DND-41 (cell line): Measurements from ENCODE around the gene CASP4.

Experiments used
- CTCF ChIP-seq: IDR thresholded peaks from 2 replicates; pipeline ENCODE4 v1.5.1; 2012; ENCODE audit warnings: borderline replicate concordance, low read length, moderate library complexity, mild to moderate bottlenecking; ENCODE audit not compliant: poor library complexity, severe bottlenecking; ENCODE audit errors: extremely low read depth
- EZH2 ChIP-seq: IDR thresholded peaks from 3 replicates; pipeline ENCODE4 v1.6.1; 2012; ENCODE audit warnings: borderline replicate concordance, low read depth, mild to moderate bottlenecking, moderate library complexity, low read length, inconsistent platforms; ENCODE audit not compliant: severe bottlenecking

DNA sequence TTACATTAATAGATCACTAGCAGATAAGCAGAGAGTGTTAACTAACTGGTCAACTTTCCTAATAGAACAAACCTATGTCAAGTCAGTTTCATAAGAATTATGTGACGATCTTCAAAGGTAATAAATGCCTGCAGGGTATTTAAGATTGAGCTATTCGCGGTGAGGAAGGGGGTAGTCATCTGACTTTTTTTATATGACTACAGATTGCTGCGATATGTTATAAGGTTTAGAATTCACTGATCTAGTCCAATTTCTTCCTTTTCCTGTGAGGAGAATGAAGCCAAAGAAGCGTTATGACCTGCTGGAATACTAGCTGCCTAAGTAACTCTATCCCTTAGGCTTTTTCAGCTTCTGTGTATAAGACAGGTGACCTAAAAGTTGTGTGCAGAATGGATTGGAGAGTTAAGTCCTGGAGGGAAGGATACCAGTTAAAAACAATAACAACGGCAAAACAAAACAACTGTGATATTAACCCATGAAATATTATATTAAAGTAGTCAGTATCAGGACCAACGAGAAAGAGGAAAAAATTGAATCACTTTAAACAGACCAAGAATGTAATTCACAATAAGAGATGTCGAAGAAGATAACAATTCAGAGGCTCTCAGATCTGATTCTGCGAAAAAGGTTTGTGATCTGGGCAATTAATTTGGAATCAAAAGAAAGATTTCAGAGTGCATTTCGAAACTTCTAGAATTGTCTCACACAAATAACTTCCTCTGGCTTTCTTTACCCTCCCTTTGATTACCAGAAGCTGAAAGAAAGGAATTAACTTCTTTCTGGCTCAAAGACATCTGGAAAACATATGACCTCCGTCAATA is 630 bp downstream of the CASP4 start:
- no peak for TF ChIP-seq CTCF
- no peak for TF ChIP-seq EZH2
